ENCODE measurements around the gene CCDC88C.
"Not testable (repeated sequence)": the region's sequence is repeated elsewhere in the genome, so short reads cannot be mapped to it uniquely, and the experiment has no call there.

CCDC88C gene

DNA sequence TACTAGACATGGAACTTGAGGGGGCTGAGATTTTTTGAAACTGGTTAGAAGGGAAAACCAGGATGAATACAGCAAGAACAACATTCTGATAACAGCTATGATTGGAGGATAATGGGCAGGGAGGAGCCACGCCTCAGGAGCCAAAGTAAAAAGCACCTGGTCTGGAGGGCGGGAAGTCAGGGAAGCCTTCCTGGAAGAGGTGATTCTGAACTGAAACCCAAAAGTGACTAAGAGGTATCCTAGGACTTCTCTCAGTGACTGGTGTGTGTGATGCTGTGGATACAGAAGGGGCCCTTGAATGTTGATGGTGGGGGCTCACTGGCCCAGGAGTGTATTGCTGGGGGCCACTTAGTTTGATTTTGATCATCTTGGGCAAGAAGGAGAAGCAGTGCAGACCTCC is 154.3 kb downstream of the CCDC88C start:
- DNase-seq = no peak

DNA sequence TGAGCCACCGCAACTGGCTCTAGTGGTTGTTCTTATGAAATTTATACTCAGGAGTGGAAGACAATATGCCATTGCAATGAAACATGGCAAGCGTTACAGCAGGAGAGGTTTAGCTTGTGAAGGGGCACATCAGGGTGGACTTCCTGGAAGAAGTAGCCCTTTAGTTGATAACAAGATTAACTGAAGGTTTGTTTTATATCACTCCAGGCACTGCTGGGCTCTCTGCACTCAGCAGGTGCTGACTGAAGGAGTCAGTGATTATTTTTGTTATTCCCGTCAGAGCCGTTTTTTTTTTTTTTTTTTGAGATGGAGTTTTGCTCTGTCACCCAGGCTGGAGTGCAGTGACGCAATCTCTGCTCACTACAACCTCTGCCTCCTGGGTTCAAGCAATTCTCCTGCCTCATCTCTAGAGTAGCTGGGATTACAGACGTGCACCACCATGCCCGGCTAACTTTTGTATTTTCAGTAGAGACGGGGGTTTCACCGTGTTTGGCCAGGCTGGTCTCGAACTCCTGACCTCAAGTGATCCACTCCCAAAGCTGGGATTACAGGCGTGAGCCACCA is 155.6 kb downstream of the CCDC88C start:
- DNase-seq = no peak

DNA sequence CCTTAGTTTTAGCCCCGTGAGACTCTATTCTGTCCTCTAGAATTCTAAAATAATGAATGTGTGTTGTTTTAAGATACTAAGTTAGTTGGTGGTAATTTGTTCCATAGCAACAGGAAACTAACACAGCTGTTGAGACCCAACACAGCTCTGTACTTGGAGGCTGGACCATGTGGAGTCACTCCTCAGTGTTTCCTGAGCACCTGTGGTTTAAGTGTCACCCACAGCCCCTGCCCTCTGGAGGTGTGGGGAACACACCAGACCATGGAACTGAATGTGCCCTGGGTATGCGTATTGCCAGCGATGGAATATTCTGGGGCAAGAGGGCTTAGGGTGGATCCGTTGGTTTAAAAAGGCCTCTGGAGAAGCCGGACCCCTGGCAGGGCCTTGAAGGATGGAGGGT is 156.5 kb downstream of the CCDC88C start:
- no peak for DNase-seq

DNA sequence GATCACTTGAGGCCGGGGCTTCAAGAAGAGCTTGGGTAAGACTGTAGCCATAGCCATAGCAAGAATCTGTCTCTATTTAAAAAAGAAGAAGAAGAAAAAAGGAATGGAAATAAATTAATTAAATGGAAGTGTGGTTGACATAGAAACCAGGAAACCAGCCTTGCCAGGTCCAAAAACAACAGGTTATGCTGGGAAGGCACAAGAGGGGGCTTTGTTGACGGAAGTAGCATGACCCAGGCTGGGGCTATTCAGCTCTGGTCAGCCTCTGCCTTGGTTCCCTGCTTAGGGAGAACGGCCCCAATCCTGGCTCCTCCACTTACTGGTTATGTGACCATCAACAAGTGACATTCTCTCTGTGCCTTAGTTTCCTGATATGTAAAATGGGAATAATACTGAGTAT is 158.7 kb downstream of the CCDC88C start:
- no peak for DNase-seq

DNA sequence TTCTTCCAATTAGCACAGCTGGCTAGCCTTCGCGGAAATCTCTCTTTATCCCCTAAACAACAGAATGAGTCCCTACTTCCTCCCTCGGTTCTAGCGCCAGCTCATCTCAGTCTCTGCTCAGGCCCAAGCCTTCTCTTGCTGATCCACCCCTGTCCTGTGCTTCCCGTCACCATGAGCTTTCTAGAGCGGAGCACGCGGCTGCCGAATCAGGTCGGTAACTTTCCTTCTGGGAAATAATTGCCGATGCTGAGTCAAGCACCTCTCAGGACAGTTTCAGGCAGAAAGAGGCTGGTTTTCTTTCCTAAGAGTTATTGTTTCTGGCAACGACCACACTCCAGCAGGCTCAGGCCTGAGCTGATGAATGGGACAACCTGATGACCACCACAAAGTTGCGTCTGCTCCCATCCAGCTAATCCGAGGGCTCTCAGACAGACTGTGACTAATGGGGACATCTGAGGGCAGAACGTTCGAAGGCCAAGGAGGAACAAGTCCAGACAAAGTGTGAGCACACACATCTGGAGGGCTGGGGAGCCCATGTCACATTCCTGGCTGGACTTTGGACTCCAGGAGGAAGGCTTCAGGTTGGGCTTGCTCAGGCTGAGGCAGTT is 159.5 kb downstream of the CCDC88C start:
- DNase-seq = peak; percentile 67

DNA sequence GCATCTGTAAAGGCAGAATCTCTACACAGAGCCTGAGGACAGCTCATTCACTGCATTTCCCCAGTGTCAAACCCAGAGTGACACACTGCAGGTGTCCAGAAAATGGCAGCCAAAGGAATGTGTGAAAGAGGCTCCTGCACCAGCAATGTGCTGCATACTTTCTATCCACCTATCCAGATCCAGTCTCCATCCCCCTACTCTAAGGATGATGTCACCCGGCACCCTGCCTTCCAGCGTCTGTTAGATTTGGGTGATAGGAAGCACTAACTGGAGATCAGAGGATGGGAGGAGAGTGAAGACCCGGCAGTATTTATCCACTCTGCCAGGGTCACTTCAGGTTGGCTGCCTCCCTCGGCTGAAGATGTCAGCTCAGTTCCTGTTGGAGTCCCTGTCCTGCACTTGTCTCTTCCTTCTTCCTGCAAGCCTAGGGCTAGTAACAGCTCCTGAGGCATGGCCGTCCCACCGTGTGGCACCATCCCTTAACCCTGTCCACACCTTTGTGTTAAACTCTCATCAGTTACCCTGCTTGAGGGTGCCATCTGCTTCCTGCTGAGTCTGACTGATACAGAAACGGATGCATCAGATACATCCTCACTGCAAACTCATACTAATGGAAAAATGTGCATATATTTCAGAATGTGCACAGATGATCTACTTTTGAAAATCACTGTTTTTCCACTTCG is 160.2 kb downstream of the CCDC88C start:
- DNase-seq = no peak

DNA sequence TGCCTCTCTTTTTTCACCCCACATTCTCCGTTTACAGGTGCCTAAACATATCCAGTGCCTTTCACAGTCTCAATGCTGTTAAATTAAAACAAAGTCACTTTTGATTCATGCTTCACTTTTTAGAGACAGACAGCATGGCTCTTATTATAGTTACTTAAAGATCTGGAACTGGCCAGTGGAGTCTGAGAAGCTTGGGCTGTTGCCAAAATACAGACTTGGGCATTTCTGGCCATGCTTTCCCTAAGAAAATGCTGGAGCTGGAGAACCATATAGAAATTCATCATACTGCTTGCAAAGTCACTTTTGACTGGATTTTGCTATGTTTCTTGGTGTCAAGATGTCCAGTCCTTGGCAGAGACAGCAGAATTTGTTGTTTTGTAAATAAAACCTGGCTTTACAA is 161.0 kb downstream of the CCDC88C start:
- no peak for DNase-seq

DNA sequence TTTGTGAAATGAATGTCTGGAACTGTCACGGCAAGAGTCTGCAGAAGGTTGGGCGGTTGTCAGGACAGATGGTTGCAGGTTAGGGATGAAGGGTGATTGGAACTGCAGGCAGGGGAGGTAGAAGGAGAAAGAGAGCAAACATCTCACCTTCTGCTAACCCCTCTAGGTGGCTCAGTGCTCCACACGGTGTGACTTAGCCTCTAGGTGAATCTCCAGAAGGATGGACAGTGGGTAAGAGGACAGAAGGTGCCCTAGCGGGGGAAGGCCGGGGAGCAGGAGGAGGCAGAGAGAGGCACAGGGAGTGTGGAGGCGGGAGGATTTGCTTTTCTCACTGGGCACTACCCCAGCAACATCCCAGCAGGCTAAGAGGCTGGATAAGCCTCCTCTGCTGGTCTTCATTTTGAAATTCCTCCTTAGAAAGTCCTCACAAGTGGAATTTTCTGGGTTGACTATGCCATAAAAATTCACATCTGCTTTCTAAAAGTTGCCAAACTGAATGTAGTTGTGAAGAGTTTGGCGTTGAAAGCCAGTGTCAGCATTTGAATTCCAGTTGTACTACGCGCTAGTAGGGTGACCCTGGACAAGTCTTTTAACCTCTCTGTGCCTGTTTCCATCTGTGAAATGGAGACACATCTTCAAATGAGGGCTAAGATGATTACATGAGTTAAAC is 162.5 kb downstream of the CCDC88C start:
- DNase-seq = no peak

DNA sequence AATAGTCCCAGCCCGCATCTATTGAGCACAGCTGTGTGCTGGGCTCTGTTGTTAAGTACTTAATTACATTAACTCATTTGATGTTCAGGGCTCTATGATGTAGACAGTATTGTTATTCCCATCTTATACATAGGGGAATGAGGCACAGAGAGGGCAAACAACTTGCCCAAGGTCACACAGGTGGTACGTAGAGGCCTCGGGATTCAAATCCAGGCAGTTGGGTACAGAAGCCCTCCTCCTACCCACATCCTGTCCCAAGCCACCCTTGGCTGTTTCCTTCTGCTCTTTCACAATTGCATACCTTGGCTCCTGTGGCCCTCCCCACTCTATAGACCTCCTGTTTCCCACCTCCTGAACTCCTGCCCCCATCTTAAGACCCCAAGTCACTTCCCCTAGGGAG is 163.2 kb downstream of the CCDC88C start:
- DNase-seq = no peak

DNA sequence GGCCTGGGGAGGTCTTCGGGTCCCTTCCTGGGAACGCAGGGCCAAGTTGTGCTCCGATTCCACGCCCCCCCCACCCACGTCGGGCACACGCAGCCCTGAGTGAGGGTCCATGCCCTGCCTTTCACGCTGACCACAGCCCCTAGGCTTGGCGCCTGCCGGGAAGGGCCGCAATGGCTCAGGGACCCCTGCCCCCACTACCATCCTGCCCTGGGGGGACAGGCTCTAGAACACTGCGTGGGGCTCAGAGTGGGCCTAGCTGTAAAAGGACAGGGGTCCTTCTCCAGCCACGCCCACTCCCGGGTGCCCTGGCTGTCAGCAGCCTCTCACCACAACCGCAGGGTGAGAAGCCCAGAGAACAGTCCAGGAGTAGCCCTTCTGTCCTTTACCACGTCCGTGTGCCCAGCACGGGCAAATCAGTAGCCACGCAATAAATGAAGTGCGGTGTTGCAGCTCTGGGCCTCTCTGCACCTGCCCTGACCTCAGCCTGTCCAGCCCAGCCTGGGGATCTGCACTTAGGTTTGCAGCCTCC is 163.8 kb downstream of the CCDC88C start:
- no peak for DNase-seq

DNA sequence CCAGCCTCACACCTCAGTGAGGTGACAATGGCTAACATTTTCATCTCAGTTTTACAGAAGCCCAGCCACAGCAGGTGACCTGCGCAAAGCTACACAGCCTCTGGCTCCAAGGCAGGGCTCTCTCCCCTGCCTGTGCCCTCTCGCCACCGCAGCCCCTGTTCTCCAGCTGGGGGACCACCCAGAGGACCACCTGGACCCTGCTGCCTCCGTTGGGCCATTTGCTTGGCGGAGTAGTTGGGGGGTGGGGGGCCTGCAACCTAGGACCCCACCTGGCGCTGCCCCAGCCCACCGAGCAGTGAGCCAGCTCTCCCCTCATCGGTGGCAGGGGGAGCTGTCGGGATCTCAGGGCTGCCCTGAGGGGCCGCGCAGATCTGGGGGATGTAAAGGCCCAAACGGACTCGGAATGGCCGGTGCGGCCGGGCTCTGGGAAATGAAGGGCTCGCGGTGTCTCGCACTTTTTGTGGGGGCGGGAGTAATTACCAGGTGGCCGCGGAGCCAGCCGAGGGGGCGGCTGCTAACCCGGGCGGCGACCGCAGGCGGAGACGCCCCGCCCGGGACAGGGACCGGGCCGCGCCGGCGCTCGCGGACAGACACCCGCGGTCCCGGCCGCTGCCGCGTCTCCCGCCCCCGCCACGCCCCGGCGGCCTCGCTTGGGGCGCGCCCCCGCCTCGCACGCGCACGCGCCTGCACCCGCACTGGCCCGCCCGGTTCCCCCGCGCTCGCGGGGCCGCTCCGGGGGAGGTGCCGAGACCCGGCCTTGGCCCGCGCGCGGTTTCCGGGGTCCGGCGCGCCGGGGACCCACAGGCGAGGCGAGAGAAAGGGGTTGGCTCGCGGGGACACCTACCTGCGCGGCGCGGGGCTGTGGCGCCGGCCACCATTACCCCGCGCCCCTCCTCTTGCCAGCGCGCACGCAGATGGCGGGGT is 164.5 kb downstream of the CCDC88C start:
- DNase-seq = no peak

DNA sequence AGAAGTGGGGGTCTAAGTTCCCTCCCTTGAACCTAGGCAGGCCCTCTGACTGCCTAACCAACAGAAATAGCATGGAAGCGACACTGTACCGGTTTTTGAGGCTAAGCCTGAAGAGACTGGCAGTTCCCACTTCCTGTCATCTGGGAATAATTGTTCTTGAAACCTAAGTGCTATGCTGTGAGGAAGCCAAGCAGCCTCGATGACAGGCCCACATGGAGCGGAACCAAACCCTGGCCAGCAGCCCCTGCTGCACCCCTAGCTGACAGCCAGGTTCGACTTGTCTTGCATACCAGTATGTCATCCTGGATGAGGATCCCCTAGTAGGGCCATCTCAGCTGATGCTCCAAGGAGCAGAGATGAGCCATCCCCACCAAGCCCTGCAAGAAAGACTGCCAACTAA is 166.7 kb downstream of the CCDC88C start:
- DNase-seq = no peak

DNA sequence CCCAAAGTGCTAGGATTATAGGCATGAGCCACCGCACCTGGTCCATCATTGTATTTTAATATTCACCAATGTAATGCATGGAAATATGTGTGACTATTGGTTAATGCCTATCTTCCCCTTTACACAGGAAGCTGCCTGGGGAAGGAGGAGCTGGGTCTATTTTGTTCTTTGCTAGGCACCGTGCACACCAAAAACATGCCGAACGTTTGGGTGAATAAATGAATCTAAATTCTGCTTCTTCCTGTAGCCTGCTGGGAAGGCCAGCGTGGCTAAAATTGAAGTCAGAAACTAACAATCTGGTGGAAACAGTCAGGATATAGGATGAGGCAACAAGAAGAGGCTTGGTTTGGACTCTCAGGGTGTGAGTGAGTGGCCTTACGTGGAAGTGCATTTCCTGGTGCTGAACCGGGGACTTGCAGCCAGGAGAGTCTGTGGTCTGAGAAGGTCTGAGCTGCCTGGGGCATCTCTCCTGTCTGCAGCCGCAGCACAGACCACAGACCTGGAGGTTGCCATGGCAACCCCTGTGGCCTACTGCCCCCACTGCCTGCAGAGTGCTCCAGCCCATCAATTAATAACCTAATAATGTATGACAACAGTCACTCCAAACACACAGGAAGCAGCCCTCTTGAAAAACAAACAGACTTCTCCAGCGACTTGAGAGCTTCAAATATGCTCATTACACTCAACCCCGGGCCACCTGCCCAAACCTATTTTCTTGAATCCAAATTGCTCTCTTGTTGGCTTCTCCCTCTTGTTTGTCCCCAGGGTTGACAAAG is 167.6 kb downstream of the CCDC88C start:
- DNase-seq = no peak

DNA sequence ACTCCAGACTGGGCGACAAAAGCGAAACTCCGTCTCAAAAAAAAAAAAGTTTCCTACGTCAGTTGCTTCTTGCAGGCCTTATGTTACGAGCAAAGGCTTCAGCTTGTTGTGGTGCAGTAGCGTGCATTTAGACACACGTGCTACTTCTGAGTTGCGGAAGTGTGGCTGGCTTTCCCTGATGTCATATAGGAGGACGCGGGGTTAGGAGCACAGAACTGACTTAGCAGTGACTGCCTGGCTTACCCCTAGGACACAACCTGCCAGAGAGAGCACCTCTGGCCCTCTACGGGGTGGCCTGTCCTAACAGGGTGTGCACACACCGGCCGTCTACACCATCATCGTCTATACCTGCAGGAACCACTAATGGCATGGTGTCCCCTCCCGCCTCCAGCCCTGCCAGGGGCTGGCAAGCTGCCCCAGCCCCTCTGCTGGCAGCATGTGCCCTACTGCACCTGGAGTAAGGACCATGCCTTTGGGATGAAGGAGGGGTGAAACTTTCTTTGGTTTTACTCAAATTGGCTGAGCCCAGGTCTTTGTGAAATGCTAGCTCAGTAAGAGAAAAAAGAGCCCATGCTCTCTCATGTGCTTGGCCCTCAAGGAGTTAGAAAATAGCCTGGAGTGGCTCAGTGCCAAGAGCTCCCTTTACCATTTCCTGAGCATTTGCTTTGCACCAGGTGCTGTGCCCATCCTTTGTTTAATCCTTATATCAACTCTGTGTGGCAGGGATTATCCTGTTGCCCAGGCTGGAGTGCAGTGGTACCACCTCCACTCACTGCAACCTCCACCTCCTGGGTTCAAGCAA is 171.4 kb downstream of the CCDC88C start:
- DNase-seq = no peak

DNA sequence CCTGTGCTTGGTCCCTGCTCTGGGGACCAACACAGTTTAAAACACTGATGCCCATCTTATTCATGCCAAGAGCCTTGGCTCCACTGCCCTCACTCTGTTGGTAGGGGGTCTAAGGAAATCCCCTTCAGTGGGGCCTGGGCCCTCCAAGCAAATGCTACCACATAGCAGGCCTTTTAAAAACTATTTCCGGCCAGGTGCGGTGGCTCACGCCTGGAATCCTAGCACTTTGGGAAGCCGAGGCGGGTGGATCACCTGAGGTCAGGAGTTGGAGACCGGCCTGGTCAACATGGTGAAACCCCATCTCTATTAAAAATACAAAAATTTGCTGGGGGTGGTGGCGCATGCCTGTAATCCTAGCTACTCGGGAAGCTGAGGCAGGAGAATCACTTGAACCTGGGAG is 172.0 kb downstream of the CCDC88C start:
- not testable (repeated sequence) for DNase-seq

DNA sequence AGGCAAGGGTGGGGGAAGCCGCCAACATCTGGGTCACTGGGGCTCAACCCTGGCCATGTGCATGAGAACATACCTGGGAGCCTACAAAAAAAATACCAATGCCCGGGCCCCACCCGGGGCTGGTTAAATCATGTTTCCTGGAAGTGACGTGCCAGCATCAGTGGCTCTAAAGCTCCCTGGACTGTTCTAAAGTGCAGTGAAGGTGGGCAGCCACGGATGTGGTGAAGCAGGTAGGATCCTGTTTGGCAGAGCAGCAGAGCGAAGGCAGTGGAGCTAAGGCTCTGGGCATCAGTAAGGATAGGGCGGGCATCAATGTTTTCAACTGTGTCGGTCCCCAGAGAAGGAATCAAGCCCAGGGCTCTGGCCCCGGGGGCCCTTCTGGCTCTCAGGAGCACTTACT is 172.6 kb downstream of the CCDC88C start:
- no peak for DNase-seq

DNA sequence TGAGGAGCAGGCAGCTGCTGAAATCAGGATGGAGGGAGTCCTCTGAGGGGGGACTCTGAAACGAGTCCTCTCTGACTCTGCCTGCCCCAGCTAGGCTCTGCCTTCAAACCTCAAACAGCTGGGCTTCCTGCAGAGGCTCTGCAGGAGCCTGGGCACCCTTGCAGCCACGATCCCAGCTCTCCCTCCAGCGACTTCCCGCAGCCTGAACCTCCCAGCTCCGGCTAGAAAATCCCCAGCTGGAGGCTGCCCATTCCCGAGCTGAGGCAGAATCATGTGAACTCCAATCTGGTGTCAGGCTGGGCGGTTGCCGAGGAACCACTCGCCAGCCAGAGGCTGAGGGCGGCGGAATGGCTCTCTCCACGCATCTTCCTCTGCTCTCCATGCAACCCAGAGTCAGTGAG is 173.1 kb downstream of the CCDC88C start, which contains the start of gene GPR68:
GPR68 (minus strand) TSS at position 204 of the 401 bp plus-strand sequence. CDS start 9,654 bp downstream, outside the sequence.
- peak; percentile 56 for DNase-seq

DNA sequence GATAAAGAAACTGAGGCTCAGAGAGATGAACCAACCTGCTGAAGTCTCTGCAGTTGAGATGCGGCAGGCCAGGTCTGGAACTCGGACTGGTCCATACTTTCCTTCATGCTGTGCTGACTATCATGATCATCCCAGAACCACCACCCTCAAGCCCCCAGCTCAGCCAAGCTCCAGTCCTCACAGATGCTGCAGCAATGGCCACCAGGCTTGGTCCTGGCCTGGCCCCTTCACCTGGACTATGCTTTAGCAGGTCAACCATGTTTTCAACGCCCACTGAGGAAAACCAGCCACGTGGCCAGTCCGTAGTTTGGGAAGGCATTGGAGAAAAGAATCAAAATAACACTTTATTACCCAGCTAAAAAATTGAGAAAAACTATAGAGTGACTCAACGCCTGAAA is 174.5 kb downstream of the CCDC88C start:
- DNase-seq = no peak

DNA sequence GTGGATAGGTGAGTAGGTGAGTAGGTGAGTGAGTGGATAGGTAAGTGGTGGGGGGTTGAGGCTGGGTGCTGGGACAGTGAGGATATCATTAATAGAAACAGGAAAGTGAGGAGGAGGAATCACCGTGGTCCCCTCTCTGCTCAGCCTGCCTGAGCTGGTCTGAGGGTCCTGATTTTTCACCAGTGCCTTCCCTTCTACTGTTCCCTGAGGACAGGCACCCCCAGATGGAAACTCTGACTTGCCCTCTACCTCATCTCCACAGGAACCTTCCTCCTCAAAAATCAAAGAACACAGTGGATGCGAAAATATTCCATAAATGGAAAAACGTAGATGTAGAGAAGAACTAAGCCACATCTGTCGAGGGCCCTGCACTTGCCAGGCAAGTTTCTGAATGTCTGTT is 175.0 kb downstream of the CCDC88C start:
- DNase-seq = no peak

DNA sequence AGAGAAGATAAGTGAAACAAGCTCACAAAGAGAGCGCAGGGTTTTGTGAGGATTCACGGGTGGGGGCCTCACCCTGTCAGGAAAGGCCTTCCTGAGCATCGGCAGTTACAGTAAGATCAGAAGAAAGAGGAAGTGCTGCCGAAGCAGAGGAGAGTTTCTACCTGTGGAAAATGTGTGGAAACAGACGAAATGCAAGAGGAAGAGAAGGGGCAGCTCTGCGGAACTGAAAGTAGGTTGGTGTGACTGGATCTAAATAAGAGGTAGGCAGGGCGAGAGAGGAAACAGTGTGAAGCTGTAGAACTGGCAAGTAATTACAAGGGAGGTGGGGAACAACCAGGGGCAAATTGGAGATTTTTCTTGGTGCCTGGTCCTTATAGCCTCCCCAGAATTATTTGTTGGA is 175.8 kb downstream of the CCDC88C start:
- DNase-seq = no peak

DNA sequence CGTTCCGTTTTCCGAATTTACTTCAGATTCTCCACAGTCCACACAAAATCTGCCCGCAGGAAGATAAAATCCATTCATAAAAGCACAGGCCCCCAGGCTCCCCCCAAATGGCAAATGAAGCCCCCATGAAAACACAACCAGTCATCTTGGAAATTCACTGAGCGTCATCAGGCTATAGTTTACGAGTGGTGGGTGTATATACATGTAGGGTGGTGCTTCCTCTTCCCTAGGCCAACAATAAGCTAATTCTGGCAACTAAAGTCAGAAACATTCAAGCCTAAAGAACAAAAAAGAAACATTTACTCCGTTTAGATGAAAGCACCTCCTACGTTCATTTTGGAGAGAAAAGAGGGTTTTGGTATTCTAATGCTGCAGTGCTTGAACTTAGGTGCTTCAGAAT is 179.0 kb downstream of the CCDC88C start:
- no peak for DNase-seq

All from HCEC 1CT (cell line).